Smooth muscle cell (in vitro differentiated cells): Measurements from ENCODE around the gene ABCA7. TPM values are rescaled to one million over a fixed set of nuclear protein-coding genes. Genes with fewer than 3 reads are reported as not detected.

Source experiments
- DNase-seq: peaks from one replicate; lab custom pipeline; 2025; ENCODE audit not compliant: unreplicated experiment; lab: John Stamatoyannopoulos, UW
- H2AFZ ChIP-seq: fragments of 200-600 bp; sonication (generic); 2 replicates; pipeline ENCODE4 v1.6.0; 2016; ENCODE audit warnings: antibody characterized with exemption, low read depth, mild to moderate bottlenecking
- H3F3A ChIP-seq: fragments of 200-600 bp; sonication (generic); 2 replicates; pipeline ENCODE4 v1.6.0; 2017; ENCODE audit warnings: antibody characterized with exemption, low read depth
- H3K27ac ChIP-seq: fragments of 200-600 bp; sonication (generic); 2 replicates; pipeline ENCODE4 v1.5.1; 2016; ENCODE audit warnings: low read depth, mild to moderate bottlenecking
- H3K27me3 ChIP-seq: fragments of 200-600 bp; sonication (generic); 2 replicates; pipeline ENCODE4 v1.6.1; 2016; ENCODE audit warnings: low read depth, mild to moderate bottlenecking
- H3K36me3 ChIP-seq: fragments of 200-600 bp; sonication (generic); 2 replicates; pipeline ENCODE4 v1.5.1; 2016; ENCODE audit warnings: low read depth
- H3K4me1 ChIP-seq: fragments of 200-600 bp; sonication (generic); 2 replicates; pipeline ENCODE4 v1.5.1; 2016; ENCODE audit warnings: low read depth
- H3K4me2 ChIP-seq: fragments of 200-600 bp; sonication (generic); 2 replicates; pipeline ENCODE4 v1.6.0; 2016; ENCODE audit warnings: mild to moderate bottlenecking
- H3K4me3 ChIP-seq: fragments of 200-600 bp; sonication (generic); 2 replicates; pipeline ENCODE4 v1.5.1; 2016; ENCODE audit warnings: mild to moderate bottlenecking
- H3K79me2 ChIP-seq: fragments of 200-600 bp; sonication (generic); 2 replicates; pipeline ENCODE4 v1.6.0; 2016; ENCODE audit warnings: low read depth, mild to moderate bottlenecking
- H3K9ac ChIP-seq: fragments of 200-600 bp; sonication (generic); 2 replicates; pipeline ENCODE4 v1.6.0; 2016; ENCODE audit warnings: low read depth
- H3K9me3 ChIP-seq: fragments of 200-600 bp; sonication (generic); replicated peaks from 2 replicates; pipeline ENCODE4 v1.5.1; 2016; ENCODE audit warnings: low read depth
- H4K20me1 ChIP-seq: fragments of 200-600 bp; sonication (generic); 2 replicates; pipeline ENCODE4 v1.6.0; 2016; ENCODE audit warnings: low read depth
- CTCF ChIP-seq: fragments of 200-600 bp; sonication (generic); IDR thresholded peaks from 2 replicates; pipeline ENCODE4 v1.5.1; 2017; ENCODE audit warnings: borderline replicate concordance, mild to moderate bottlenecking, antibody characterized with exemption; ENCODE audit not compliant: insufficient read depth, poor library complexity, severe bottlenecking
- WGBS: methylation state at CpG from one replicate; pipeline ENCODE4 v1.1.7; 2016; ENCODE audit warnings: low lambda C conversion rate; 5-methylcytosine and 5-hydroxymethylcytosine counted together
- polyA plus RNA-seq: library from polyadenylated mRNA; unstranded; fragments of >200 nt; fragmentation: Nextera tagmentation; extraction: Ambion mirVana; gene quantifications from 2 replicates; pipeline ENCODE4 v1.2.1, GENCODE V29; 2016
- total RNA-seq: library from RNA; depleted of rRNA; stranded (reverse); fragments of >200 nt; gene quantifications from 2 replicates; pipeline ENCODE4 v1.2.3, GENCODE V29; 2014

Gene ABCA7
- total and polyA plus RNA-seq, 2 experiments from 2014 or later: 4.1 to 11.8 TPM

- H3F3A ChIP-seq: no peaks in the 10 kb centered on the region
- no peaks in the 10 kb centered on the region for H3K4me1 ChIP-seq
- no peaks in the 10 kb centered on the region for H3K27me3 ChIP-seq
- TF ChIP-seq CTCF: no peak
- DNase-seq: no peak
- WGBS: 94% methylated on average over 40 of the region's 45 CpGs
- H3K36me3 ChIP-seq: no peaks in the 10 kb centered on the region
- no peak overlapping the region for H2AFZ ChIP-seq
- H3K4me2 ChIP-seq: no peak overlapping the region
- H3K9me3 ChIP-seq: no peaks in the 10 kb centered on the region
- peaks cover 6% of the 10 kb centered on the region for H3K79me2 ChIP-seq
- peaks cover 11% of the 10 kb centered on the region for H4K20me1 ChIP-seq
- H3K27ac ChIP-seq: no peak overlapping the region
- H3K4me3 ChIP-seq: no peak overlapping the region
- no peak overlapping the region for H3K9ac ChIP-seq
These were observed 31.5 kb upstream of the ABCA7 start for GRCh38 chr19:1008268-1009040.

GRCh38 chr19:1009041-1009980 is 30.6 kb upstream of the ABCA7 start:
- Histone ChIP-seq H3K4me1 (no peaks in the 10 kb centered on the region), H2AFZ (no peak overlapping the region), H3K36me3 (no peaks in the 10 kb centered on the region), H3K79me2 (peaks cover 14% of the 10 kb centered on the region), H3K27me3 (no peaks in the 10 kb centered on the region), H3F3A (no peaks in the 10 kb centered on the region), H3K4me3 (no peak overlapping the region), H3K27ac (no peak overlapping the region), H3K9ac (no peak overlapping the region), H3K4me2 (no peak overlapping the region), H3K9me3 (no peaks in the 10 kb centered on the region), H4K20me1 (peaks cover 19% of the 10 kb centered on the region)
- DNase-seq: no peak
- no peak for TF ChIP-seq CTCF
- WGBS: 94% methylated on average over 76 of the region's 92 CpGs

- Histone ChIP-seq H3F3A (no peaks in the 10 kb centered on the region), H3K9me3 (no peaks in the 10 kb centered on the region), H3K4me2 (no peak overlapping the region), H2AFZ (no peak overlapping the region), H3K4me3 (no peak overlapping the region), H3K36me3 (no peaks in the 10 kb centered on the region), H4K20me1 (peaks cover 27% of the 10 kb centered on the region), H3K27ac (no peak overlapping the region), H3K4me1 (no peaks in the 10 kb centered on the region), H3K27me3 (no peaks in the 10 kb centered on the region), H3K79me2 (peaks cover 22% of the 10 kb centered on the region), H3K9ac (no peak overlapping the region)
- no peak for TF ChIP-seq CTCF
- 96% methylated on average over 28 of the region's 29 CpGs for WGBS
- no peak for DNase-seq
These were observed 29.8 kb upstream of the ABCA7 start for GRCh38 chr19:1009981-1010538.
